Smooth muscle cell (in vitro differentiated cells): ENCODE data around the gene WWOX. TPM values are rescaled to one million over a fixed set of nuclear protein-coding genes. Genes with fewer than 3 reads are reported as not detected.
"Not testable (repeated sequence)": the region's sequence is repeated elsewhere in the genome, so short reads cannot be mapped to it uniquely, and the experiment has no call there.

Experiments used
- DNase-seq: peaks from one replicate; lab custom pipeline; 2025; ENCODE audit not compliant: unreplicated experiment; lab: John Stamatoyannopoulos, UW
- H2AFZ ChIP-seq: fragments of 200-600 bp; sonication (generic); 2 replicates; pipeline ENCODE4 v1.6.0; 2016; ENCODE audit warnings: antibody characterized with exemption, low read depth, mild to moderate bottlenecking
- H3F3A ChIP-seq: fragments of 200-600 bp; sonication (generic); 2 replicates; pipeline ENCODE4 v1.6.0; 2017; ENCODE audit warnings: antibody characterized with exemption, low read depth
- H3K27ac ChIP-seq: fragments of 200-600 bp; sonication (generic); 2 replicates; pipeline ENCODE4 v1.5.1; 2016; ENCODE audit warnings: low read depth, mild to moderate bottlenecking
- H3K27me3 ChIP-seq: fragments of 200-600 bp; sonication (generic); 2 replicates; pipeline ENCODE4 v1.6.1; 2016; ENCODE audit warnings: low read depth, mild to moderate bottlenecking
- H3K36me3 ChIP-seq: fragments of 200-600 bp; sonication (generic); 2 replicates; pipeline ENCODE4 v1.5.1; 2016; ENCODE audit warnings: low read depth
- H3K4me1 ChIP-seq: fragments of 200-600 bp; sonication (generic); 2 replicates; pipeline ENCODE4 v1.5.1; 2016; ENCODE audit warnings: low read depth
- H3K4me2 ChIP-seq: fragments of 200-600 bp; sonication (generic); 2 replicates; pipeline ENCODE4 v1.6.0; 2016; ENCODE audit warnings: mild to moderate bottlenecking
- H3K4me3 ChIP-seq: fragments of 200-600 bp; sonication (generic); 2 replicates; pipeline ENCODE4 v1.5.1; 2016; ENCODE audit warnings: mild to moderate bottlenecking
- H3K79me2 ChIP-seq: fragments of 200-600 bp; sonication (generic); 2 replicates; pipeline ENCODE4 v1.6.0; 2016; ENCODE audit warnings: low read depth, mild to moderate bottlenecking
- H3K9ac ChIP-seq: fragments of 200-600 bp; sonication (generic); 2 replicates; pipeline ENCODE4 v1.6.0; 2016; ENCODE audit warnings: low read depth
- H3K9me3 ChIP-seq: fragments of 200-600 bp; sonication (generic); replicated peaks from 2 replicates; pipeline ENCODE4 v1.5.1; 2016; ENCODE audit warnings: low read depth
- H4K20me1 ChIP-seq: fragments of 200-600 bp; sonication (generic); 2 replicates; pipeline ENCODE4 v1.6.0; 2016; ENCODE audit warnings: low read depth
- WGBS: methylation state at CpG from one replicate; pipeline ENCODE4 v1.1.7; 2016; ENCODE audit warnings: low lambda C conversion rate; 5-methylcytosine and 5-hydroxymethylcytosine counted together
- polyA plus RNA-seq: library from polyadenylated mRNA; unstranded; fragments of >200 nt; fragmentation: Nextera tagmentation; extraction: Ambion mirVana; gene quantifications from 2 replicates; pipeline ENCODE4 v1.2.1, GENCODE V29; 2016
- total RNA-seq: library from RNA; depleted of rRNA; stranded (reverse); fragments of >200 nt; gene quantifications from 2 replicates; pipeline ENCODE4 v1.2.3, GENCODE V29; 2014
- TF ChIP-seq, protein P1 (sequence below): fragments of 200-600 bp; sonication (generic); IDR thresholded peaks from 2 replicates; pipeline ENCODE4 v1.5.1; 2017; ENCODE audit warnings: borderline replicate concordance, mild to moderate bottlenecking, antibody characterized with exemption; ENCODE audit not compliant: insufficient read depth, poor library complexity, severe bottlenecking

The WWOX gene
- total and polyA plus RNA-seq, 2 experiments from 2014 or later, result 7.5 to 14.0 TPM

DNA sequence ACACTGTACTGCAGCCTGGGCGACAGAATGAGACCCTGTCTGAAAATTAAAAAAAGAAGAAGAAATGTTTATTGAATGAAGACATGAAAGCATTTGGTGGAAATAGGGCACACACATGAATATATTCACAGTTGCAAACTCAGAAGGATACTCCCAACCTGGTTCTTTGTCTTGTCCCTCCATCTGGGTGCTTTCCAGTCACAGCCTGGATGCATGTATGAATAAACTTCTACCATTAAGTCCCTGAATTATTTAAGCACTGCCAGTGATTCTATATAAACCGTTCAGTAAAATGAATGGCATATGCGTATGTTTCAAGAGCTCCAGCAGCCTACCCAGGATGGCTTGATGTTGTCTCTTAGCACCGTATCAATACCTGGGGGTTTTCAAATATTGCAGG, 591.1 kb downstream of the WWOX start:
- no peak overlapping the region for H3K4me3 ChIP-seq
- no peaks in the 10 kb centered on the region for H3K79me2 ChIP-seq
- H3F3A ChIP-seq, result peaks cover 8% of the 10 kb centered on the region
- no peak overlapping the region for H3K27ac ChIP-seq
- H3K4me1 ChIP-seq, result no peaks in the 10 kb centered on the region
- no peak overlapping the region for H2AFZ ChIP-seq
- H3K9ac ChIP-seq, result no peak overlapping the region
- no peaks in the 10 kb centered on the region for H3K9me3 ChIP-seq
- TF ChIP-seq, protein P1, sequence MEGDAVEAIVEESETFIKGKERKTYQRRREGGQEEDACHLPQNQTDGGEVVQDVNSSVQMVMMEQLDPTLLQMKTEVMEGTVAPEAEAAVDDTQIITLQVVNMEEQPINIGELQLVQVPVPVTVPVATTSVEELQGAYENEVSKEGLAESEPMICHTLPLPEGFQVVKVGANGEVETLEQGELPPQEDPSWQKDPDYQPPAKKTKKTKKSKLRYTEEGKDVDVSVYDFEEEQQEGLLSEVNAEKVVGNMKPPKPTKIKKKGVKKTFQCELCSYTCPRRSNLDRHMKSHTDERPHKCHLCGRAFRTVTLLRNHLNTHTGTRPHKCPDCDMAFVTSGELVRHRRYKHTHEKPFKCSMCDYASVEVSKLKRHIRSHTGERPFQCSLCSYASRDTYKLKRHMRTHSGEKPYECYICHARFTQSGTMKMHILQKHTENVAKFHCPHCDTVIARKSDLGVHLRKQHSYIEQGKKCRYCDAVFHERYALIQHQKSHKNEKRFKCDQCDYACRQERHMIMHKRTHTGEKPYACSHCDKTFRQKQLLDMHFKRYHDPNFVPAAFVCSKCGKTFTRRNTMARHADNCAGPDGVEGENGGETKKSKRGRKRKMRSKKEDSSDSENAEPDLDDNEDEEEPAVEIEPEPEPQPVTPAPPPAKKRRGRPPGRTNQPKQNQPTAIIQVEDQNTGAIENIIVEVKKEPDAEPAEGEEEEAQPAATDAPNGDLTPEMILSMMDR, result no peak
- no peaks in the 10 kb centered on the region for H3K36me3 ChIP-seq
- WGBS, result 93% methylated on average over 4 of the region's 4 CpGs
- no peaks in the 10 kb centered on the region for H3K27me3 ChIP-seq
- no peak for DNase-seq
- H4K20me1 ChIP-seq, result no peaks in the 10 kb centered on the region
- no peak overlapping the region for H3K4me2 ChIP-seq

DNA sequence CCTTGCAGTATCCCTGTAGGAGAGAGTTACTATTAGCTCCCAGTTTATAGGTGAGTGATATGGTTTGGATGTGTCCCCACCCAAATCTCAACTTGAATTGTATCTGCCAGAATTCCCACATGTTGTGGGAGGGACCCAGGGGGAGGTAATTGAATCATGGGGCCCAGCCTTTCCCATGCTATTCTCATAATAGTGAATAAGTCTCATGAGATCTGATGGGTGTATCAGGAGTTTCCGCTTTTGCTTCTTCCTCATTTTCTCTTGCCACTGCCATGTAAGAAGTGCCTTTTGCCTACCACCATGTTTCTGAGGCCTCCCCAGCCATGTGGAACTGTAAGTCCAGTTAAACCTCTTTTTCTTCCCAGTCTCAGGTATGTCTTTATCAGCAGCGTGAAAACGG, 592.3 kb downstream of the WWOX start:
- DNase-seq, H3K9me3 ChIP-seq, H3K27me3 ChIP-seq, H3K36me3 ChIP-seq, H2AFZ ChIP-seq, H3K9ac ChIP-seq, H3K4me3 ChIP-seq, H3K4me1 ChIP-seq, H3K79me2 ChIP-seq, H4K20me1 ChIP-seq, H3K4me2 ChIP-seq, H3K27ac ChIP-seq, H3F3A ChIP-seq: not testable (repeated sequence)
- 91% methylated on average over 3 of the region's 3 CpGs for WGBS

DNA sequence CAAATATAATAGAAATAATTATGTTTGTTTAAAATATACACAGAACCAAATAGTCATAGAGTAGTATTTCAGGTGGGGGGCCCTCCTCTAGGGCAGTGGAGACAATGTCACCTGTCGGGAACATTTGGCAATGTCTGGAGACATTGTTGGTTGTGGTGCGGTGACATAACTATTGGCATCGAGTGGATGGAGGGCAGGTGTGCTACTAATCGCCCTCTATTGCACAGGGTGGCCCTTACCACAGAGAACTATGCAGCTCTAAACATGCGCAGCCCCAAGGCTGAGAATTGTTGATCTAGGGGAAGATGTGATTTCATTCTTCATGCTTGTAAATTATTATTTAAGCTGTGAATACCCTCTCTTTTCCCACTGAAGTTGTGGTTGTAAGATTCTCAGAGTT, 594.0 kb downstream of the WWOX start:
- DNase-seq, result no peak
- Histone ChIP-seq H2AFZ (no peak overlapping the region), H3K79me2 (no peaks in the 10 kb centered on the region), H3K9ac (no peak overlapping the region), H3K4me2 (no peak overlapping the region), H3K4me1 (no peaks in the 10 kb centered on the region), H3F3A (no peaks in the 10 kb centered on the region), H3K27ac (no peak overlapping the region), H3K27me3 (no peaks in the 10 kb centered on the region), H3K4me3 (no peak overlapping the region), H4K20me1 (no peaks in the 10 kb centered on the region), H3K36me3 (no peaks in the 10 kb centered on the region), H3K9me3 (no peaks in the 10 kb centered on the region)
- 97% methylated on average over 5 of the region's 5 CpGs for WGBS
- TF ChIP-seq, protein P1, result no peak

DNA sequence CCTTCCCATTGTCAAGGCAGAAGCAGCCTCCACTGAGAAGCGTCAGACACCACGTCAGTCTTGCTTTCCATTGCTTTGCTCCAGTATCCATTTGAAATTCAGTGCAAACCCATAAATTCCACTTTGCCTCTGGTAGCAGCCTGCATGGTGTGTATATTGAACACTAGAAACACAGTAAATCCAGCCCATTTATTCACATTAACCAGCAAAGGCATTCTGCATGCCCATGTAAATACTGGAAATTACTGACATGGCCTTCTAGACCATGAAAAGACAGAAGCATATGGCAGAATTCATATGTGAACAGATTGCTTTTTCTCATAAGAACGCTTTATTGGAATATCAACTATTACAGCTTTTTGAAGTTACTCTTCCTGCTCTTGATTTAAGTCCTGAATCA, 595.0 kb downstream of the WWOX start:
- Histone ChIP-seq H3K4me2 (no peak overlapping the region), H3K4me1 (no peaks in the 10 kb centered on the region), H2AFZ (no peak overlapping the region), H3K36me3 (no peaks in the 10 kb centered on the region), H3K4me3 (no peak overlapping the region), H3K79me2 (no peaks in the 10 kb centered on the region), H3K9ac (no peak overlapping the region), H3K27ac (no peak overlapping the region), H3K9me3 (no peaks in the 10 kb centered on the region), H4K20me1 (no peaks in the 10 kb centered on the region), H3K27me3 (no peaks in the 10 kb centered on the region), H3F3A (no peaks in the 10 kb centered on the region)
- TF ChIP-seq, protein P1, result no peak
- 91% methylated on average over 3 of the region's 3 CpGs for WGBS
- DNase-seq, result no peak
